GM12878 (cell line): ENCODE data around the gene NPAS3. TPM values are rescaled to one million over a fixed set of nuclear protein-coding genes. Genes with fewer than 3 reads are reported as not detected.

Source experiments
- ATAC-seq: fragments of 200-7000 bp; cut with Tn5 transposase; 3 replicates; pipeline ENCODE4 v1.9.1; 2020; ENCODE audit warnings: mild to moderate bottlenecking, moderate library complexity
- BruUV-seq: library from RNA; stranded (reverse); fragments of 400-500 nt; replicated peaks from 2 replicates; lab custom pipeline; 2021; lab: Mats Ljungman, UMichigan
- CTCF ChIA-PET: fragments of 300-600 bp; sonication (Branson Sonifier 250); formaldehyde crosslinking; extraction: SDS; loops from one replicate; lab custom pipeline; 2021; ENCODE audit warnings: inconsistent platforms; lab: Yijun Ruan, JAX
- POLR2A ChIA-PET: fragments of 350-600 bp; formaldehyde crosslinking; extraction: SDS; loops from one replicate; lab custom pipeline; 2021; ENCODE audit warnings: inconsistent platforms; lab: Charles Lee
- RAD21 ChIA-PET: fragments of 300-600 bp; sonication (Branson Sonifier 250); formaldehyde crosslinking; loops from one replicate; lab custom pipeline; 2023; ENCODE audit warnings: antibody characterized with exemption; ENCODE audit not compliant: unreplicated experiment; lab: Charles Lee
- SMC1A ChIA-PET: fragments of 300-600 bp; sonication (Branson Sonifier 250); formaldehyde crosslinking; loops from one replicate; lab custom pipeline; 2023; ENCODE audit not compliant: unreplicated experiment, uncharacterized antibody; lab: Charles Lee
- DNase-seq: peaks from one replicate; pipeline ENCODE4 v3.0.0-alpha.2; 2011; ENCODE audit warnings: low read depth, low spot score
- FAIRE-seq: peaks from 3 replicates; lab custom pipeline; 2011; peaks lifted over from hg19 to GRCh38; lab: Jason Lieb, UNC
- H2AFZ ChIP-seq: 2 replicates; pipeline ENCODE4 v1.6.0; 2011; ENCODE audit warnings: low read depth, low read length, control low read depth; ENCODE audit not compliant: control insufficient read depth
- H3K27ac ChIP-seq: 2 replicates; pipeline ENCODE4 v1.5.1; 2011; ENCODE audit warnings: control low read depth; ENCODE audit not compliant: control insufficient read depth, insufficient read depth
- H3K27me3 ChIP-seq, 2 experiments: replicated peaks in 1 of 2; 2 replicates each; pipeline versions ENCODE4 v1.6.0 to v1.6.1; 2011; ENCODE audit warnings: low read length in 1 of 2; ENCODE audit not compliant: control insufficient read depth in 2 of 2, insufficient read depth in 2 of 2
- H3K36me3 ChIP-seq, 2 experiments: 2 replicates each; pipeline ENCODE4 v1.5.1; 2011; ENCODE audit warnings: low read length in 1 of 2; ENCODE audit not compliant: control insufficient read depth in 2 of 2, insufficient read depth in 2 of 2
- H3K4me1 ChIP-seq: 2 replicates; pipeline ENCODE4 v1.6.1; 2011; ENCODE audit warnings: mild to moderate bottlenecking, low read length, moderate library complexity, mixed read lengths; ENCODE audit not compliant: control insufficient read depth, insufficient read depth
- H3K4me2 ChIP-seq: 2 replicates; pipeline ENCODE4 v1.6.0; 2011; ENCODE audit warnings: control low read depth; ENCODE audit not compliant: control insufficient read depth, insufficient read depth
- H3K4me3 ChIP-seq: fragments of 200-600 bp; sonication (generic); 2 replicates; pipeline ENCODE4 v1.5.1; 2016
- H3K79me2 ChIP-seq: 2 replicates; pipeline ENCODE4 v1.6.0; 2011; ENCODE audit warnings: low read length; ENCODE audit not compliant: control insufficient read depth, insufficient read depth
- H3K9ac ChIP-seq: 2 replicates; pipeline ENCODE4 v1.8.0; 2011; ENCODE audit warnings: low read length, control low read depth, mixed read lengths; ENCODE audit not compliant: control insufficient read depth, insufficient read depth
- H3K9me3 ChIP-seq: replicated peaks from 3 replicates; pipeline ENCODE4 v1.5.1; 2011; ENCODE audit warnings: mild to moderate bottlenecking, low read length; ENCODE audit not compliant: control insufficient read depth, insufficient read depth
- H4K20me1 ChIP-seq: 2 replicates; pipeline ENCODE4 v1.6.0; 2011; ENCODE audit not compliant: control insufficient read depth, insufficient read depth
- E2F4 ChIP-seq: IDR thresholded peaks from 2 replicates; pipeline ENCODE4 v1.6.1; 2012; ENCODE audit warnings: low read depth, low read length, improper control_type of control experiment
- ELK1 ChIP-seq: IDR thresholded peaks from 2 replicates; pipeline ENCODE4 v1.6.1; 2012; ENCODE audit warnings: low read depth, low read length, improper control_type of control experiment
- NR2C1 ChIP-seq: fragments of 450-650 bp; IDR thresholded peaks from 2 replicates; pipeline ENCODE4 v1.6.1; 2017; ENCODE audit warnings: antibody characterized with exemption, mild to moderate bottlenecking, moderate library complexity
- TBL1XR1 ChIP-seq: IDR thresholded peaks from 2 replicates; pipeline ENCODE4 v1.6.1; 2012; ENCODE audit warnings: low read depth, low read length, improper control_type of control experiment
- TCF3 ChIP-seq: IDR thresholded peaks from 2 replicates; pipeline ENCODE4 v1.6.1; 2012; ENCODE audit warnings: low read depth, mild to moderate bottlenecking, low read length, borderline replicate concordance; ENCODE audit not compliant: insufficient read depth
- ZBTB4 ChIP-seq: fragments of 450-650 bp; formaldehyde crosslinking; IDR thresholded peaks from 2 replicates; pipeline ENCODE4 v1.4.0; 2022; ENCODE audit warnings: mild to moderate bottlenecking, moderate library complexity
- WGBS: methylation state at CpG from one replicate; pipeline ENCODE4 v1.1.6; 2016; ENCODE audit warnings: low lambda C conversion rate; ENCODE audit not compliant: insufficient replicate concordance, insufficient coverage; ENCODE audit errors: missing lambda C conversion rate; 5-methylcytosine and 5-hydroxymethylcytosine counted together
- in situ Hi-C: fragments of 300-500 bp; cut with MboI; formaldehyde crosslinking; loops from 9 replicates; pipeline ENCODE4 v1.14.3; 2018; ENCODE audit warnings: mixed read lengths
- intact Hi-C: fragments of 100-400 bp; cut with micrococcal nuclease; formaldehyde crosslinking; loops from one replicate; pipeline ENCODE4 v1.14.2; 2022; ENCODE audit not compliant: unreplicated experiment
- polyA plus RNA-seq, 11 experiments: library from polyadenylated mRNA; depleted of rRNA in 4 of 11; unstranded in 6 of 11; stranded (reverse) in 5 of 11; fragments of >200 nt; fragmentation: Nextera tagmentation in 4 of 11; fragmentation: Illumina TruSeq in 1 of 11; extraction: Ambion mirVana in 4 of 11; extraction: Trizol in 1 of 11; gene quantifications; 1 replicate in 1 of 11; 2 replicates in 10 of 11; pipeline versions ENCODE4 v1.2.1 to v1.2.3, GENCODE V29; 2011 to 2016; ENCODE audit warnings: inconsistent platforms in 2 of 11, missing spikeins in 2 of 11, low read depth in 1 of 11
- total RNA-seq, 4 experiments: library from RNA; depleted of rRNA in 3 of 4; stranded (reverse); fragments of >200 nt in 3 of 4; fragmentation: Illumina TruSeq in 1 of 4; extraction: Trizol in 1 of 4; gene quantifications; 2 replicates each; pipeline versions ENCODE4 v1.2.1 to v1.2.3, GENCODE V29; 2013 to 2021

NPAS3 gene
- total and polyA plus RNA-seq, 10 of the 15 experiments (the other 5 are each of a cell fraction or from before 2014, with no cell fraction given): under 0.01 to 2.7 (median 0.03) TPM; not detected in 6

- ATAC-seq: no peak
- TF ChIP-seq ZBTB4 (CRISPR knock-in tag) (no peak), TBL1XR1 (no peak), TCF3 (no peak), E2F4 (no peak), ELK1 (no peak), NR2C1 (no peak)
- no peaks in the 10 kb centered on the region for H3K79me2 ChIP-seq
- H3K9ac ChIP-seq: no peak overlapping the region
- H3K4me3 ChIP-seq: no peak overlapping the region
- RAD21 ChIA-PET: interaction anchor here (1.3 to 19.1 kb wide), 6 partner anchors 62 to 382 kb away, joined by 3 to 466 read pairs (median 6); no protein-coding TSS in a partner anchor
- WGBS: 23% methylated on average over 8 of the region's 8 CpGs
- DNase-seq: no peak
- in situ Hi-C loops (no loop called here), intact Hi-C loops (loop anchor here (10.0 kb wide), 1 partner anchor 109 kb away; the partner anchor contains the start of gene EGLN3)
- POLR2A ChIA-PET: interaction anchor here (1.1 kb wide), 2 partner anchors 12 to 382 kb away, joined by 3 read pairs; no protein-coding TSS in a partner anchor
- no peak overlapping the region for H3K4me2 ChIP-seq
- no peak overlapping the region for H2AFZ ChIP-seq
- no peak overlapping the region for H3K27ac ChIP-seq
- no peak for FAIRE-seq
- BruUV-seq: no TSS peak
- no peaks in the 10 kb centered on the region for H3K9me3 ChIP-seq
- H4K20me1 ChIP-seq: no peaks in the 10 kb centered on the region
- SMC1A ChIA-PET: interaction anchor here (0.8 to 17.6 kb wide), 9 partner anchors 12 to 375 kb away, joined by 3 to 668 read pairs (median 5); no protein-coding TSS in a partner anchor
- H3K36me3 ChIP-seq: no peaks in the 10 kb centered on the region
- H3K4me1 ChIP-seq: no peaks in the 10 kb centered on the region
- no peaks in the 10 kb centered on the region; a peak in 1 of 4 replicates for H3K27me3 ChIP-seq
- CTCF ChIA-PET: interaction anchor here (1.1 to 21.4 kb wide), 7 partner anchors 11 to 456 kb away, joined by 3 to 809 read pairs (median 11); no protein-coding TSS in a partner anchor
These were observed 907.6 kb downstream of the NPAS3 start for GRCh38 chr14:33846100-33846824.
